Measurements from ENCODE around the gene FUZ.
A peak's percentile ranks its signal among the peaks of the same experiment; 100 is the strongest.

The FUZ gene

GRCh38 chr19:49776371-49776764 lies 36.7 kb downstream of the FUZ start:
- no peak for DNase-seq

GRCh38 chr19:49775742-49776370 lies 37.2 kb downstream of the FUZ start:
- no peak for DNase-seq

GRCh38 chr19:49774969-49775368 lies 38.1 kb downstream of the FUZ start:
- no peak for DNase-seq

- DNase-seq: no peak
Observed at GRCh38 chr19:49773663-49774350, 39.3 kb downstream of the FUZ start.

- DNase-seq: no peak
Observed at GRCh38 chr19:49772850-49773432, 40.2 kb downstream of the FUZ start.

GRCh38 chr19:49771674-49772139 lies 41.4 kb downstream of the FUZ start:
- DNase-seq: no peak

GRCh38 chr19:49770529-49770928 lies 42.6 kb downstream of the FUZ start:
- no peak for DNase-seq

- DNase-seq: no peak
Observed at GRCh38 chr19:49767967-49768581, 45.0 kb downstream of the FUZ start.

- DNase-seq: no peak
Observed at GRCh38 chr19:49767381-49767780, 45.7 kb downstream of the FUZ start.

GRCh38 chr19:49766930-49767299 lies 46.2 kb downstream of the FUZ start, which contains the start of gene AP2A1:
Gene AP2A1, plus strand, starts transcription at chr19:49767001. Its CDS starts 133 bp downstream, at chr19:49767134.
- DNase-seq: no peak

GRCh38 chr19:49766007-49766929 lies 46.8 kb downstream of the FUZ start:
- DNase-seq: peak; percentile 99 to 100

- no peak for DNase-seq
Observed at GRCh38 chr19:49764341-49764740, 48.8 kb downstream of the FUZ start.

- DNase-seq: no peak
Observed at GRCh38 chr19:49763230-49763629, 49.9 kb downstream of the FUZ start, which contains the start of gene TSKS. Gene TSKS, minus strand, starts transcription at chr19:49763306. Its CDS starts 59 bp downstream, at chr19:49763247.

- DNase-seq: no peak
Observed at GRCh38 chr19:49761625-49762311, 51.3 kb downstream of the FUZ start.

GRCh38 chr19:49761249-49761624 lies 51.9 kb downstream of the FUZ start:
- DNase-seq: no peak

- no peak for DNase-seq
Observed at GRCh38 chr19:49758292-49758691, 54.8 kb downstream of the FUZ start.
